Occipital lobe (tissue), 2 donors: ENCODE measurements around the gene CES1. TPM values are rescaled to one million over a fixed set of nuclear protein-coding genes. Genes with fewer than 3 reads are reported as not detected.
"Not testable (repeated sequence)": the region's sequence is repeated elsewhere in the genome, so short reads cannot be mapped to it uniquely, and the experiment has no call there.

Source experiments
- DNase-seq: peaks from one replicate; lab custom pipeline; 2025; lab: John Stamatoyannopoulos, UW
- total RNA-seq: library from RNA; depleted of rRNA; stranded (reverse); fragments of >200 nt; gene quantifications from one replicate; pipeline ENCODE4 v1.2.3, GENCODE V29; 2014

Gene CES1
- 1.9 TPM for total RNA-seq

DNA sequence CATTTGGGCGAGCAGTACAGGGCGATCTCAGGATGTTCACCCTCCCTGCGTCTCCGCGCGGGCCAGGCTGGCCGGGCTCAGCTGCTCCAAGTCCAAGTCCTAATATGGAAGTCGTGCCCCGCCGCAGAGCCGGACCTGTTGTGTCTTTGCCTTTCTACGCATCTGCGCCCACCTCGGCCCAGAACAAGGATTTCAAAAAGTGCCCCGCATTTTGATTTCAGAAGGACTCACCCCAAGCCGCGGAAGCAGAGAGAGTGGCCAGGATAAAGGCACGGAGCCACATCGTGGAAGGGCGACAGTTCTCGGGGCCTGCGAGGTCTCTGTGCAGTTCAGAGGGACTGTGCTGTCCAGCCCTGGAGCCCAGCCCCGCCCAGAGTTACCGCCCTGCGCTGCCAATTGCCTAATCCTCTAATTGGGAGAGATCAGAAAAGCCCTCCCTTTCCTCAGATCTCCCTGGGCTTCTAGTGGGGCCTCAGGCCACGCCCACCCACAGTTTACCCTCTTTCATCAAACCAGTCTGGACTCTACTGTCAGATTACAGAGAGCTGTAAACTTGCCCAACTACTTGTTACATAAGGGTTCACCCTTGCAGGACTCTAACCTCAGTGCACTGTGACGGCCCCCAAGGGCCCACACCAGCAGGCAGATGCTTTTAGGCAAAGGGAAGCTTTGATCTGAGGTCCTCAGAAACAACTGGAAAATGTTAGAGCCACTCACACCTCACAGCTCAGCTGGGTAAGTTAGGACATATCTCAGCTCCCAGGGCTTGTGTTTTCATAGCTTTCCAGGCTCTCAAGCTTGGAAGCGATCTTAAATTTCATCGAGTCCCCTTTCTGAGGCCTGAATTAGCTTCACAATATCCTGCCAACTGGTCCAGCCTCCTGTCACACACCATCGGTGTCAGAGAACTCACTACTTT, at the start of gene CES1:
CES1 (minus strand) TSS at position 324 of the 919 bp plus-strand sequence; CDS start at position 283, 41 bp downstream.
- DNase-seq: no peak

DNA sequence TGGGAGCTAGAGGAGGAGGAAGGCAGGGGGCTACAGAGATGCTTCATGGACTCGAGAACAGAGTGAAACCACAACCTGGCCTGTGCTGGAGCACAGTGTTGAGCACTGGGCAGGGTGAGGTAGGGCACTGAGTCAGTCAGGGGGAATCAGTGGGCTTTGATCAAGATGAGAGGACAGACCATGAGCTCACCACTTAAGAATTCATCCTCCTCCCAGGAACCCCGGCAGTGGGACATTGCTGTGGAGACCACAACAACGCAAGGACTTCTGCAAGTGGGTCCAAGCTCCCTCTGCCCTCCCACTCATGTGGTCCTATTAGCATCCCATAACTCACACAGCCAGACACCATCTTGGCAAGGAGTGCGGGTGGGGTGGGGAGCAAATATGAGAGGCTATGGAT, 44.0 kb upstream of the CES1 start:
- DNase-seq: no peak

- no peak for DNase-seq
These were observed 42.4 kb upstream of the CES1 start, which contains the start of gene CES5A for GRCh38 chr16:55875273-55875672. Gene CES5A, minus strand, starts transcription at chr16:55875373. Its CDS starts 152 bp downstream, at chr16:55875221.

- no peak for DNase-seq
These were observed 40.2 kb upstream of the CES1 start for GRCh38 chr16:55873122-55873521.

DNA sequence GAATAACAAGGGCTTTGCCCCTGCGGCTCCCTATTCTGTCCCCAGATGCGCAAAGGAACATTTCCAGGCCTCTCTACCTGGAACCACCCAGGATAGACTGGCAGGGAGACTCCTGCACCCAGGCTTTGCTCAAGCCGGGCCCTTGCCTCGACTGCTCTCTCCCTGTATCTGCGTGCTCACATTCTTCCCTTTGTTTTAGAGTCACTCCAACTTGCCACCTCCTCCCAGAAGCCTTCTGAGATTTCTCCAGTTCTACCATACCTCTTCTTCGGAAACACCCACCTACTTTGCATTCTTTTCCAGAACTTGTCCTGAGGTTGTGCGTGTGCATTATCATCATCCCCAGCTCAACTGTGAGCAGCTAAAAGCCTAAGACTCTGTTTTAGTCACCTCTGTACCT, 39.2 kb upstream of the CES1 start:
- DNase-seq: no peak

GRCh38 chr16:55871411-55872038, 38.6 kb upstream of the CES1 start:
- DNase-seq: no peak

GRCh38 chr16:55868980-55869379, 36.1 kb upstream of the CES1 start:
- DNase-seq: no peak

- no peak for DNase-seq
These were observed 35.2 kb upstream of the CES1 start for GRCh38 chr16:55868137-55868536.

DNA sequence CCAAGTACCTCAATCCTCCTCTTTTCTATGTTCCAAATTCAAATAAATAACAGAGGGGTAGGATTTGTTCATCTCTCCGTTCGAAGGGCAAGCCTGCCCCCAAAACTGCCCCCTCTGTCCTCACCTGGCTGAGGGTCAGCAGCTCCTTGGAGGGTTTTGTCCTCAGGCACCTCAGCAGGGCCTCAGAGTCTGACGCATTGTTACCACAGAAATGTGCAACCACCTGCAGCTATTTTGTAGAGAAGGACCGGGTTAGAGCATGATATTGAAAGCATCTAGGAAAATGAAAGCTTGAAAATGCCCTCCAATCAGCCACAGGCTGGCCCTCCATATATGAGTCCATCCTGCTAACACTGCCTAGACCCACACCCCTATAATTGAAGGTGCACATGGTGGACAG, 28.4 kb upstream of the CES1 start:
- no peak for DNase-seq

DNA sequence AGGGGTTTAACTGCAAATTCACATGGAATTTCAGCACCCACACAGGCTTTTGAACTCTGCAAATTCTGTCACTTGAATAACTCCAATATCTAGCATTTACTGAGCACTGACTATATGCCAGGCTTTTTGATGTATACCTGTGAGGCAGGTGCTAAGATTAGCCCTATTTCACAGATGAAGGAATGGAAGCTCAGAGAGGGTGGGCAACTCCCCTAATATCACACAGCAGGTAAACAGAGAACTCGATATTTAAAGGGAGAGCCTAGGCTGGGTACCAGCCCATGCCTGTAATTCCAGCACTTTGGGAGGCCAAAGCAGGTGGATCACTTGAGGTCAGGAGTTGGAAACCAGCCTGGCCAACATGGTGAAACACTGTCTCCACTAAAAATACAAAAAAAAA, 24.8 kb upstream of the CES1 start:
- not testable (repeated sequence) for DNase-seq

DNA sequence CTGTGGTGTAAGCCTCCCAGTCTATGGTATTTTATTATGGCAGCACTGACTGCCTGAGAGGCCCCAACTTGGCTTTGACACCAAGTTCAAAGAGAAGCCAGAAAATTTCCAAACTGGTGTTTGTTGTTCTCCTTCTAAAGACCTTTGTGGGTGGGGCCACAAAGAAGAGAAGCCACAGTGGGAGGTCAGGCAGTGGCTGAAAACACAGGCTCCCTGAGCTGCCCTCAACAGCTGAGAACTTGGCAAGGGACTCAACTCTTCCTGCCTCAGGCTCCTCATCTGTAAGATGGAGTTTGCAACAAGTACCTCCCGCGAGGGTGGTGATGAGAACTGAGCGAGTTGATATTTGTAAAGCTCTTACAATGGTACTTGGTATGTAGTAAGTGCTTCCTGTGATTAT, 24.1 kb upstream of the CES1 start:
- no peak for DNase-seq

DNA sequence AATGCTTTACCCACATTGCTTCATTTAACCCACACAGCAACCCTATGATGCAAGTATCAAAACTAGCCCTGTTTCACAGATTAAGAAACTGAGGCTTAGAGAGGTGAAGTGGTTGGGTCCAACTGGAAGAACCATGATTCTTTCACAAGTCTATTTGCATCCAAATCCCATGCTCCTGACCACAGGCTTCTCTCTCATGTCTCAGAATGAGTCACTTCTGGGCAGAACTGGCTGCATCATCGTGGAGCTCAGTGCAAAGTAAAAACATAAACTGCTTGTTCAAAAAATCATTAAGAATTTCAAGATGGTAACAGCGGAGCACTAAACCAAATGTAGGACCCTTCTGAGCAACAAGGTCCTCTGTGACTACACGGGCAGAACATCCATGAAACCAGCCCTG, 20.2 kb upstream of the CES1 start:
- DNase-seq: no peak

DNA sequence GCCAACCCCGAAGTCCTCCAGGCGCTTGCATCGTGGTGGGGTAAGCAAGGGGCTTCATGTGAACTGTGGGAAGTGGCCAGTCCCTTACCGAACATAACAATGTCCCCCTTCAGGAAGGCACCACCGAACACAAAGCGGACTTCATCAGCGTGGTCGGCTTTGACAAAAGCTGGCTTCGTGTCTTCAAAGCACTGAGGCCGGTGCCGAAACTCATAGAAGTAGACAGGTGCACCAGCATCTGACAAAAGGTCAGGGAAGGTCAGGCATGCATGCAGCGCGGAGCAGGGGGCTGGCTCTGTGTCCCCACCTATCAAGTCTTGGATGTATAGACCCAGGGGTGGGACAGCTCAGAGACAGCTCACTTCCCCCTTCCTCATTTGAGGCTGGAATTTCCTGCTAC, 16.6 kb upstream of the CES1 start:
- DNase-seq: no peak

GRCh38 chr16:55846598-55847346, 13.9 kb upstream of the CES1 start:
- no peak for DNase-seq

DNA sequence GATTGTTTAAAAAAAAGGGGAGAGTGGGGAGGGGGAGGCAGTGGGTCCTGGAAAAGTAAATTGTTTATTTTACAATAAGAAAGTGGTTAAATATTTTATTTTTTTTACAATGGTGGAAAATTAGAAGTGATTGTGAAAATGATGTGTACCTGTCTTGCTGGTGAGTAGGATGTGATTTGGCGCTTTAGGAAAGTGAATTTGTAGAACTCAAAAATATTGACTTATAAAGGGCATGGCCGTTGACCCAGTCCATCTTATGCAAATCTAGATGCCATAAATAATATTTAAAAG, 10.2 kb upstream of the CES1 start:
- no peak for DNase-seq

GRCh38 chr16:55842369-55843104, 9.6 kb upstream of the CES1 start:
- DNase-seq: no peak

DNA sequence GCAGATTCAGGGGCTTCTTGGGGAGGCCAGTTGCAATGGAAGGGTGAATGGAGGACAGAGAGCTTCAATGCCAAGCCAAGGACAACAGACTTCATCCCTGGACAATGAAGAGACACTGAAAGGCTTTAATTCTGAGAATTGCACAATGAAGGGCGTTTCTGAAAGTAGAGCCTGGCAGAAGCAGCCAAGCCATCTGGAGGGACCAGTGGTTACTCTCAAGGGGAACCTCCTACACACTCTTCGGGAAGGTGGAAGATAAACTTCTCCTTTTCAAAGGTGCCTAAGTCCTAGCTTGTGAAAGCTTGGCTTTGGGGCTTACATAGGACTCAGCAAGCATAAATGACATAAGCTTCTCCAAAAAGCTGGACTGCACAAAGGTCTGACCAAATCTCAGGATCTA, 6.2 kb upstream of the CES1 start:
- DNase-seq: no peak

- no peak for DNase-seq
These were observed 3.3 kb upstream of the CES1 start for GRCh38 chr16:55836158-55836611.

DNA sequence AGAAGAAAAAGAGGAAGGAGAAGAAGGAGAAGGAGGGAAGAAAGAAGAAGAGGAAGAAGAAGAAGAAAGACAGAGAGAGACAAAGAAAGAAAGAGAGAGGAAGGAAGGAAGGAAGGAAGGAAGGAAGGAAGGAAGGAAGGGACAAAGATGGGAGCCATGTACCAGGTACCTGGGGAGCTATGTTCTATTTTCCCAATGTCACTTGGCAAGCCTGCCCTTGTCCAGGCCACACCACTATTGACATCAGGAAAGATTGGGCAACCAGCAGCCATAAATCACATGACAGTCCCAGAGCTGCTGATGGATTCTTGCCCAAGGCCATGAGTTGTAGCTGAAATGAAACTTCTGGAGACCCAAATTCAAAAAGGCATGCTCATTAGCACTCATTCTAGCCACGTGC, 2.7 kb upstream of the CES1 start:
- no peak for DNase-seq

DNA sequence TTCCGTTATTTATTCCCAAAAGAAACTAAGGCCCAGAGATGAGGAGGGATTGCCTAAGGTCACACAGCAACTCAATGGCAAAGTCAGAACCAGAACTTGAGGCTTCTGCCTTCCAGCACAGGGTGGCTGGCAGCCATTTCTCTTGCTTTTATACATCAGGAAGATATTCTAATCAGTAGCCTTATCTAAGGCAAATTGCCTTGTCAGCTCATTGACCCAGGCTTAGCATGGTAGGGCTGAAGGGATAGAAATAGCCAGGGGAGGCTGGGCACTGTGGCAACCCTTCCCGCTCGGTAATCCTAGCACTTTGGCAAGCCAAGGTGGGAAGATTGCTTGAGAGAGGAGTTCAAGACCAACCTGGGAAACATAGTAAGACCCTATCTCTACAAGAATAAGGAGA, 2.3 kb upstream of the CES1 start:
- not testable (repeated sequence) for DNase-seq

- no peak for DNase-seq
These were observed 1.2 kb upstream of the CES1 start for GRCh38 chr16:55834049-55834448.

GRCh38 chr16:55832425-55832772, 497 bp downstream of the CES1 start:
- no peak for DNase-seq
